HFF-Myc (cell line): ENCODE measurements around the gene CCL14.

Experiments used
- DNase-seq: peaks from one replicate; pipeline ENCODE4 v3.0.0-alpha.2; 2011; ENCODE audit warnings: low read depth; ENCODE audit errors: extremely low read depth
- H3K4me3 ChIP-seq: replicated peaks from 2 replicates; pipeline ENCODE4 v1.5.1; 2011; ENCODE audit warnings: low read depth, mild to moderate bottlenecking, control low read depth, low read length
- CTCF ChIP-seq: IDR thresholded peaks from 2 replicates; pipeline ENCODE4 v1.5.1; 2012; ENCODE audit warnings: mild to moderate bottlenecking, low read depth, low read length, control low read depth; ENCODE audit errors: missing control alignments

The CCL14 gene

GRCh38 chr17:35981246-35981645, 5.3 kb downstream of the CCL14 start, which contains the start of gene CCL16:
TSS of gene CCL16 (minus strand) at chr17:35981497. CDS start at chr17:35981420, 77 bp downstream.
- H3K4me3 ChIP-seq, result no peak within 1 kb of the TSS
- TF ChIP-seq CTCF, result no peak
- no peak for DNase-seq

GRCh38 chr17:35978346-35978745, 8.2 kb downstream of the CCL14 start:
- TF ChIP-seq CTCF, result no peak
- no peak overlapping the region for H3K4me3 ChIP-seq
- DNase-seq, result no peak

GRCh38 chr17:35977509-35977908, 9.0 kb downstream of the CCL14 start:
- no peak overlapping the region for H3K4me3 ChIP-seq
- TF ChIP-seq CTCF, result no peak

GRCh38 chr17:35973333-35974260, 12.9 kb downstream of the CCL14 start:
- H3K4me3 ChIP-seq, result no peak overlapping the region
- no peak for TF ChIP-seq CTCF
- DNase-seq, result no peak

More at GRCh38 chr17:35977509-35977908, 9.0 kb downstream of the CCL14 start:
- no peak for DNase-seq

- no peak overlapping the region for H3K4me3 ChIP-seq
- no peak for DNase-seq
- TF ChIP-seq CTCF, result no peak
Measured at GRCh38 chr17:35972945-35973332, 13.6 kb downstream of the CCL14 start.

GRCh38 chr17:35972535-35972934, 14.0 kb downstream of the CCL14 start:
- H3K4me3 ChIP-seq, result no peak overlapping the region
- TF ChIP-seq CTCF, result no peak
- DNase-seq, result no peak

GRCh38 chr17:35972066-35972465, 14.5 kb downstream of the CCL14 start:
- DNase-seq, result no peak
- no peak for TF ChIP-seq CTCF

More at GRCh38 chr17:35972066-35972465, 14.5 kb downstream of the CCL14 start:
- H3K4me3 ChIP-seq, result no peak overlapping the region
